ENCODE data around the gene EIF4E2.

DNA sequence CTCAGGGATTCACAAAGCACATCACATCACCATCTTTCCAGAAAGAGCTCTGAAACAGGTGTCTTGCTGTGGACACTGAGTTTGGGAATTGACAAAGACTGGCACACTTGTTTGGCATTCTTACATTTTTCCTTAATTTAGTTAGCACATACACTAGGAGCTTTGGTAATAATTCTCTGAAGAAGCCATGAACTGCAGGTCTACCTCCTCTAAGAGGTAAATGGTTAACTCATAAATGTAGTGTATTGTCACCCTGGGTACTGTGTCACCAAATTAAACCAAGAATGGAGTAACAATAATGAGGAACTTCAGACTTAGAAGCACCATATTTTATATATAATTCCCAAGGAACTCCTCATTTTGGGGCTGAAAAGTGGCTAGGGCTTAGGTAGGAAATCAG lies 22.6 kb downstream of the EIF4E2 start:
- TF ChIP-seq ZFP3 (CRISPR knock-in tag; IDR thresholded peaks at IDR 0.05) (no peak), TCF4 (CRISPR knock-in tag; IDR thresholded peaks at IDR 0.05; ENCODE audit: borderline replicate concordance) (no peak), ARNTL (CRISPR knock-in tag; IDR thresholded peaks at IDR 0.05; ENCODE audit: borderline replicate concordance, low read depth) (no peak), ZNF565 (CRISPR knock-in tag; conservative IDR thresholded peaks at IDR 0.05; ENCODE audit: low read depth) (no peak), GLIS3 (CRISPR knock-in tag; IDR thresholded peaks at IDR 0.05) (no peak), ZNF8 (CRISPR knock-in tag; IDR thresholded peaks at IDR 0.05) (no peak)
- TF ChIP-seq, protein P1, sequence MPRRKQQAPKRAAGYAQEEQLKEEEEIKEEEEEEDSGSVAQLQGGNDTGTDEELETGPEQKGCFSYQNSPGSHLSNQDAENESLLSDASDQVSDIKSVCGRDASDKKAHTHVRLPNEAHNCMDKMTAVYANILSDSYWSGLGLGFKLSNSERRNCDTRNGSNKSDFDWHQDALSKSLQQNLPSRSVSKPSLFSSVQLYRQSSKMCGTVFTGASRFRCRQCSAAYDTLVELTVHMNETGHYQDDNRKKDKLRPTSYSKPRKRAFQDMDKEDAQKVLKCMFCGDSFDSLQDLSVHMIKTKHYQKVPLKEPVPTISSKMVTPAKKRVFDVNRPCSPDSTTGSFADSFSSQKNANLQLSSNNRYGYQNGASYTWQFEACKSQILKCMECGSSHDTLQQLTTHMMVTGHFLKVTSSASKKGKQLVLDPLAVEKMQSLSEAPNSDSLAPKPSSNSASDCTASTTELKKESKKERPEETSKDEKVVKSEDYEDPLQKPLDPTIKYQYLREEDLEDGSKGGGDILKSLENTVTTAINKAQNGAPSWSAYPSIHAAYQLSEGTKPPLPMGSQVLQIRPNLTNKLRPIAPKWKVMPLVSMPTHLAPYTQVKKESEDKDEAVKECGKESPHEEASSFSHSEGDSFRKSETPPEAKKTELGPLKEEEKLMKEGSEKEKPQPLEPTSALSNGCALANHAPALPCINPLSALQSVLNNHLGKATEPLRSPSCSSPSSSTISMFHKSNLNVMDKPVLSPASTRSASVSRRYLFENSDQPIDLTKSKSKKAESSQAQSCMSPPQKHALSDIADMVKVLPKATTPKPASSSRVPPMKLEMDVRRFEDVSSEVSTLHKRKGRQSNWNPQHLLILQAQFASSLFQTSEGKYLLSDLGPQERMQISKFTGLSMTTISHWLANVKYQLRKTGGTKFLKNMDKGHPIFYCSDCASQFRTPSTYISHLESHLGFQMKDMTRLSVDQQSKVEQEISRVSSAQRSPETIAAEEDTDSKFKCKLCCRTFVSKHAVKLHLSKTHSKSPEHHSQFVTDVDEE (CRISPR knock-in tag; IDR thresholded peaks at IDR 0.05) = no peak
- TF ChIP-seq, protein P2, sequence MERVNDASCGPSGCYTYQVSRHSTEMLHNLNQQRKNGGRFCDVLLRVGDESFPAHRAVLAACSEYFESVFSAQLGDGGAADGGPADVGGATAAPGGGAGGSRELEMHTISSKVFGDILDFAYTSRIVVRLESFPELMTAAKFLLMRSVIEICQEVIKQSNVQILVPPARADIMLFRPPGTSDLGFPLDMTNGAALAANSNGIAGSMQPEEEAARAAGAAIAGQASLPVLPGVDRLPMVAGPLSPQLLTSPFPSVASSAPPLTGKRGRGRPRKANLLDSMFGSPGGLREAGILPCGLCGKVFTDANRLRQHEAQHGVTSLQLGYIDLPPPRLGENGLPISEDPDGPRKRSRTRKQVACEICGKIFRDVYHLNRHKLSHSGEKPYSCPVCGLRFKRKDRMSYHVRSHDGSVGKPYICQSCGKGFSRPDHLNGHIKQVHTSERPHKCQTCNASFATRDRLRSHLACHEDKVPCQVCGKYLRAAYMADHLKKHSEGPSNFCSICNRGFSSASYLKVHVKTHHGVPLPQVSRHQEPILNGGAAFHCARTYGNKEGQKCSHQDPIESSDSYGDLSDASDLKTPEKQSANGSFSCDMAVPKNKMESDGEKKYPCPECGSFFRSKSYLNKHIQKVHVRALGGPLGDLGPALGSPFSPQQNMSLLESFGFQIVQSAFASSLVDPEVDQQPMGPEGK (CRISPR knock-in tag; IDR thresholded peaks at IDR 0.05; ENCODE audit: borderline replicate concordance) = no peak
- TF ChIP-seq, protein P3, sequence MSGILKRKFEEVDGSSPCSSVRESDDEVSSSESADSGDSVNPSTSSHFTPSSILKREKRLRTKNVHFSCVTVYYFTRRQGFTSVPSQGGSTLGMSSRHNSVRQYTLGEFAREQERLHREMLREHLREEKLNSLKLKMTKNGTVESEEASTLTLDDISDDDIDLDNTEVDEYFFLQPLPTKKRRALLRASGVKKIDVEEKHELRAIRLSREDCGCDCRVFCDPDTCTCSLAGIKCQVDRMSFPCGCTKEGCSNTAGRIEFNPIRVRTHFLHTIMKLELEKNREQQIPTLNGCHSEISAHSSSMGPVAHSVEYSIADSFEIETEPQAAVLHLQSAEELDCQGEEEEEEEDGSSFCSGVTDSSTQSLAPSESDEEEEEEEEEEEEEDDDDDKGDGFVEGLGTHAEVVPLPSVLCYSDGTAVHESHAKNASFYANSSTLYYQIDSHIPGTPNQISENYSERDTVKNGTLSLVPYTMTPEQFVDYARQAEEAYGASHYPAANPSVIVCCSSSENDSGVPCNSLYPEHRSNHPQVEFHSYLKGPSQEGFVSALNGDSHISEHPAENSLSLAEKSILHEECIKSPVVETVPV (CRISPR knock-in tag; IDR thresholded peaks at IDR 0.05) = no peak
